Measurements from ENCODE around the gene DGCR2.
A peak's percentile ranks its signal among the peaks of the same experiment; 100 is the strongest.
"Not testable (repeated sequence)": the region's sequence is repeated elsewhere in the genome, so short reads cannot be mapped to it uniquely, and the experiment has no call there.

The DGCR2 gene, protein sequence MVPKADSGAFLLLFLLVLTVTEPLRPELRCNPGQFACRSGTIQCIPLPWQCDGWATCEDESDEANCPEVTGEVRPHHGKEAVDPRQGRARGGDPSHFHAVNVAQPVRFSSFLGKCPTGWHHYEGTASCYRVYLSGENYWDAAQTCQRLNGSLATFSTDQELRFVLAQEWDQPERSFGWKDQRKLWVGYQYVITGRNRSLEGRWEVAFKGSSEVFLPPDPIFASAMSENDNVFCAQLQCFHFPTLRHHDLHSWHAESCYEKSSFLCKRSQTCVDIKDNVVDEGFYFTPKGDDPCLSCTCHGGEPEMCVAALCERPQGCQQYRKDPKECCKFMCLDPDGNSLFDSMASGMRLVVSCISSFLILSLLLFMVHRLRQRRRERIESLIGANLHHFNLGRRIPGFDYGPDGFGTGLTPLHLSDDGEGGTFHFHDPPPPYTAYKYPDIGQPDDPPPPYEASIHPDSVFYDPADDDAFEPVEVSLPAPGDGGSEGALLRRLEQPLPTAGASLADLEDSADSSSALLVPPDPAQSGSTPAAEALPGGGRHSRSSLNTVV

DNA sequence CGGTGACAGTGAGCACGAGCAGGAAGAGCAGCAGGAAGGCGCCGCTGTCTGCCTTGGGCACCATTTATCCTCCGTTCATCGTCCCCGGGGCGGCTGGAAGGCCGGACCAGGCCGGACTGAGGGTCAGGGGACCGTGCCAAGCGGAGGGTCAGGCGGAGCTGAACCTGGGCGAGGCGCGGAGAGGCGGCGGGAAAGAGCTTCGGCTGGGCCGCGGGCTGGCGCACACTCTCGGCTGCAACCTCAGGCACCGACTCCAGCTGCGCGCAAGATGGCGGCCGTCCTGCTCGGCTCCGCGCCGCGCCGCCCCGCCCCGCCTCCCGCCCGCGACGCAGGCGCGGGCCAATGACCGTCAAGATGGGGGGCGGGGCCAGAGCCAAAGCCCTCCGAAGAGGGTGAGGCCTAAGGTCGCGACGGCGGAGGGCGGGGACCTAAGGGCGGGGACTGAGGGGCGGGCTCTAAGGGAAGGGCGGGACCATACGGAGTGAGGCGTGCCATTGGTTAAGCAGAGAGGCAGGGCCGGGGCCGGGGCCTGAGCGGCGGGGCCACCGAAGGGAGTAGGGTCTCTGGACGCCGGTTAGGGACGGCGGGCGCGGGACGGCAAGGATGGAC, at the start of gene DGCR2:
TSS of gene DGCR2 (minus strand) at position 270 of the 609 bp plus-strand sequence. CDS start at position 64, 206 bp downstream.
- no peaks in the 10 kb centered on the region for H3K9me3 Mint-ChIP-seq
- peaks cover 36 to 54% of the 10 kb centered on the region in 2 donors for H3K4me1 Mint-ChIP-seq
- no peaks in the 10 kb centered on the region for H3K36me3 Mint-ChIP-seq

DNA sequence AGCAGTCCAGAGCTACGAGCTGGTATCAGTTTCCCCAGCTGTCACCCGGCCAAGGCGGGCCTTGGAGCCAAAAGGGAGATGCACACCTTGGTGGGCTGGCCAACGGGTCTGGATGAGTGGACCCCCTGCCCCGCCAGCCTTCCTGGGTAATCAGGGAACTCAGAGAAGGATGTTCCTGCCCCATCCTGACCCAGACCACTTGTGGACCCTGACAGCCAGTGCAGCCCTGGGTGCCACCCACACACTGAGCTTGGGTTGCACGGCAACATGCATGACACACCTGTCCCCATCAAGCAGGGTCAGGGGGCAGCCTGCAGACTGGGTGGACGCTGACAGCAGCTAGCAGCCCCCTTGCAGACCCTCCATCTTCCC, 47.7 kb upstream of the DGCR2 start:
- ATAC-seq (replicated peaks) (no peak), DNase-seq (no peak)
- H3K4me3 Mint-ChIP-seq, result peak overlapping the region; percentile 93 to 97
- peaks cover 5 to 8% of the 10 kb centered on the region in 2 donors for H3K36me3 Mint-ChIP-seq
- no peaks in the 10 kb centered on the region for H3K9me3 Mint-ChIP-seq
- no peak overlapping the region for H3K27ac Mint-ChIP-seq
- H3K4me1 Mint-ChIP-seq, result peaks cover 38 to 62% of the 10 kb centered on the region in 2 donors
- peaks cover 38 to 50% of the 10 kb centered on the region in 2 donors for H3K27me3 Mint-ChIP-seq

More for the DNA sequence above, at the start of gene DGCR2:
- Mint-ChIP-seq H3K4me3 (peak within 1 kb of the TSS; percentile 90 to 93), H3K27me3 (no peaks in the 10 kb centered on the region), H3K27ac (peak within 1 kb of the TSS; percentile 86)
- peak; percentile 89 for DNase-seq
- peak; percentile 95 for ATAC-seq (replicated peaks)

DNA sequence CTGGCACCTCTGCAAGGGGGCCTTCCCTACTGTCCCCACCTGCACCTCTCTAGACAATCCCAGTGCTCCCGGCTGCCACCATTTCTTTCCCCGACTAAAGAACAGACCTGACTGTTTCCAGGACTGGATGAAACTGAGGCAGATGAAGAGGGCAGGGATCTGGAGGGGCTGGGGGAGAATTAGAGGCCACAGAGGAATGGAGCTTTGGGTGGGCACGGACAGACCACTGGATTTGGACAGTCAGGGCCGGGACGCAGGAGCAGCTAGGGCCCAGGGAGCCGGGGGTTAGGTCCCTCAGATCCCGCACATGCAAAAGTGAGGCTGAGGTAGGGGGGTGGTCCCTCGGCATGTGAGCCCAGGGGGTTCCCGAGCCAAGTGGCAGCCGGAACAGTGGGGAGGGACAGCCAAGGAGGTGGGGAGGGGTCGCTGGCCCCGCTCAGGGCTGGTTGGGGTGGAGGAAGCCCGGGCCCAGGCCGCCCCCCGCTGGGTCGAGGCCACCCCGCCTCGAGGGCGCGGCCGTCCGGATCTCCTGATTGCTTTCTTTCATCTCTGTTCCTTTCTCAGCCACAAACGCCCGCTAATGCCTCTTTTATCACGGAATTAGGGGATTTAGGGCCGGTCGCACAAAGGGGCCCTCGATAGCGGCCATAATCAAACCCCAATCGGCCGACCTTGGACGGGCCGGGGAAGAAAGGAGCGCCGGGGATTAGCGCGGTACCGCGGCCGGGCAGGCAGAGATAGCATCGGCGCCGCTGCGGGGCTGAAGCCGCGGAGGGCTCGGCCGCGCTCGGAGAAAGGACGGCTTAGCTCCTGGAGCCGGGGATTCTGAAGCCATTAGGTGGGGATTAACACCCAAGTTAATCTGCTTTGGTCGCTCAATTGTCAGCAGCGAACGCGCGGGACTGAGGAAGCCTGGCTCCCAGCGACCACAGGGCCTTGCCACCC, 47.1 kb upstream of the DGCR2 start:
- Mint-ChIP-seq H3K4me3 (peak overlapping the region; percentile 93 to 97), H3K9me3 (no peaks in the 10 kb centered on the region), H3K27me3 (peaks cover 44 to 56% of the 10 kb centered on the region in 2 donors), H3K4me1 (peaks cover 34 to 56% of the 10 kb centered on the region in 2 donors), H3K27ac (peak overlapping the region; percentile 51), H3K36me3 (peaks cover 5 to 8% of the 10 kb centered on the region in 2 donors)
- DNase-seq, result no peak
- no peak for ATAC-seq (replicated peaks)

DNA sequence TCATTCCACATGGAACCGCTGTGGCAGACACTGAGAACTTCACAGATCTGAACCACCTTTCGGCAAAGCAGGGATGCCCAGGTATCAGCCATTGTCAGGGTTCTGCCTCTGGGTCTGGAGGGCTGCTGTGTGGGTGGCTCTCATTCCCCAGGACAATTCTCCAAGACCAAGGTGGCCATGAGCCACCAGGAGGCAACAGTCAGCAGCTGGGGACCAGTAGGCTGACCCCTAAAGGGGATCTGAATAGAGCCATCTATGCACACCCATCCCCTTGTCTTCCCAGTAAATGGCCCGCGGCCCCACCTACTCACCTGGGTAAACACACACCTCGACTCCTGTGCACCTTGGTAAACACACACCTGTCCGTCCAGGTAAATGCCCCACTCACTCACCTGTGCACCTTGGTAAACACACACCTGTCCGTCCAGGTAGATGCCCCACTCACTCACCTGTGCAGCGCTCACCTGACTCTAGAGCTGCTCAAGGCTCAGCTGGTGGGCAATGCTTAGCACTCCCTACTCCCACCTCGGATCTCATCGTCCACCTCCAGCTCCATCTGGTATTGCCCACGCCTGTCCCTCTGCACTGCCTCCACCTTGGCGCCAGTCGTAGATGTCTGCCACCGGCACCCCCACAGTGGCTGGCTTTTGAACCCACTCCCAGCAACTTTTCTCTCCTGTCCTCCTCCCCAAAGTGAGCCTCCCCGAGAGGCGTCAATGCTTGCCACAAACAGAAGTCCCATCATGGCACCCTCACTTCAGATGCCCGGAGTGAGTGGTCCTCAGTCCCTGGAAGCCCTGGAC, 46.1 kb upstream of the DGCR2 start:
- Mint-ChIP-seq H3K4me3 (no peak overlapping the region), H3K27ac (no peak overlapping the region)
- ATAC-seq (replicated peaks), result no peak

DNA sequence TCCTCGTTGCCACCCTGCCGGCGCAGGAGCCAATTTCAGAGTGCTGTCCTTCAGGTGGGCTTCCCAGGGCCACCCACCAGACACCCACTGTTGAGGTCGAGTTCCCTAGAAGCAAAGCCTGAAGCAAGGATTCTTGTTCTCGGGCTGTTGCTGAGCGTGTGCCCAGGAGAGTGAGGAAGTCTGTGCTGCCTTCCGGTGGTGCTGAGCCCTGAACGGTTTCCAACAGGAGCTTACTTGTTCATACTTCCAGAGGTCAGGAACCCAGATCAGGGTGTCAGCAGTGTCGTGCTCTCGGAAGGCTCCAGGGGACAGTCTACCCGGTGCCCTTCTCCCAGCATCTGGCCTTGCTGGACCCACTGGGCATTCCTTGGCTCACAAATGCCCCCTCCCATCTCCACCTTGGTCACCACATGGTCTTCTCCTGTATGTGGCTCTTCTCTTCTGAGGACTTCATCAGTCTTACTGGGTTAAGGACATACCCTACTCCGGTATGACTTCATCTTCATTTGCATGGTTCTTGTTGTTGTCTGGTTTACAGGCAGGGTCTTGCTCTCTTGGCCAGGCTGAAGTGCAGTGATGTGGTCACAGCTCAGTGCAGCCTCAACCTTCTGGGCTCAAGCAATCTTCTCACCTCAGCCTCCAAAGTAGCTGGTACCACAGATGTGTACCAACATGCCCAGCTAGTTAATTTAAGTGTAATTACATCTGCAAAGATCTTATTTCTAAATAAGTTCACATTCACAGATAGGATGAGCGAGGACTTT, 45.1 kb upstream of the DGCR2 start:
- ATAC-seq (replicated peaks) (no peak), DNase-seq (no peak)
- peaks cover 3 to 5% of the 10 kb centered on the region in 2 donors for H3K36me3 Mint-ChIP-seq
- H3K4me3 Mint-ChIP-seq, result no peak overlapping the region
- H3K4me1 Mint-ChIP-seq, result peaks cover 20 to 36% of the 10 kb centered on the region in 2 donors
- no peak overlapping the region for H3K27ac Mint-ChIP-seq
- H3K27me3 Mint-ChIP-seq, result peaks cover 48 to 62% of the 10 kb centered on the region in 2 donors
- no peaks in the 10 kb centered on the region for H3K9me3 Mint-ChIP-seq

More for the DNA sequence above, 46.1 kb upstream of the DGCR2 start:
- peaks cover 4 to 5% of the 10 kb centered on the region in 2 donors for H3K36me3 Mint-ChIP-seq
- peaks cover 48 to 62% of the 10 kb centered on the region in 2 donors for H3K27me3 Mint-ChIP-seq
- DNase-seq, result no peak
- H3K4me1 Mint-ChIP-seq, result peaks cover 27 to 46% of the 10 kb centered on the region in 2 donors
- no peaks in the 10 kb centered on the region for H3K9me3 Mint-ChIP-seq

DNA sequence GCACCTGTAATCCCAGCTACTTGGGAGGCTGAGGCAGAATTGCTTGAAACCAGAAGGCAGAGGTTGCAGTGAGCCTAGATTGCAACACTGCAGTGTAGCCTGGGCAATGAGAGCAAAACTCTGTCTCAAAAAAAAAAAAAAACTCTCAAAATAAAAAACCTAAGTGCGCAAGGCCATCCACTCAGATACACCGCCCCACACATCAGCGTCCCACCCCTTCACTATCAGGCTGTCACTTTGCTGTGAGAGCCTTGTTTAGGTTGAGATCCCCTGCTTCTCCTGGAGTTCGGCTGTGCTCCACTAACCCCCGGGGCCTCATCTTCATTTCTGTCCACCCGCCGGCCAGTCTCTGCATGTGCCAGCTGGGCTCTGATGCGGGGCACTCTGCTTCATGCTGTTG, 44.2 kb upstream of the DGCR2 start:
- peaks cover 48 to 62% of the 10 kb centered on the region in 2 donors for H3K27me3 Mint-ChIP-seq
- H3K36me3 Mint-ChIP-seq, result peaks cover 0 to 2% of the 10 kb centered on the region in 2 donors
- H3K4me1 Mint-ChIP-seq, result peaks cover 17 to 32% of the 10 kb centered on the region in 2 donors

DNA sequence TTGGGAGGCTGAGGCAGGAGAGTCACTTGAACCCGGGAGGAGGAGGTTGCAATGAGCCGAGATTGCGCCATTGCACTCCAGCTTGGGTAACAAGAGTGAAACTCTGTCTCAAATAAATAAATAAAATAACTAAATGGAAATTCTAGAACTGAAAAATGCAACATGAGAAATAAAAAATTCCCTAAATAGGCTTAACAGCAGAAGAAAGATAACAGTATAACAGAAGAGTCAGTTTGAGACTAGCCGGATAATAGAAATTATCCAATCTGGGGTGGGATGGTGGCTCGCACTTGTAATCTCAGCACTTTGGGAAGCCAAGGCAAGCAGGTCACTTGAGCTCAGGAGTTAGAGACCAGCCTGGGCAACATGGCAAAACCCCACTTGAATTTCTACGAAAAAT, 42.2 kb upstream of the DGCR2 start:
- Mint-ChIP-seq H3K4me3 (no peak overlapping the region), H3K27ac (no peak overlapping the region), H3K27me3 (peaks cover 43 to 65% of the 10 kb centered on the region in 2 donors), H3K36me3 (no peaks in the 10 kb centered on the region), H3K4me1 (peaks cover 7 to 12% of the 10 kb centered on the region in 2 donors), H3K9me3 (no peaks in the 10 kb centered on the region)
- DNase-seq (no peak), ATAC-seq (replicated peaks) (no peak)

More for the DNA sequence above, 44.2 kb upstream of the DGCR2 start:
- no peaks in the 10 kb centered on the region for H3K9me3 Mint-ChIP-seq
- DNase-seq (no peak), ATAC-seq (replicated peaks) (no peak)
- H3K4me3 Mint-ChIP-seq, result no peak overlapping the region
- H3K27ac Mint-ChIP-seq, result no peak overlapping the region

DNA sequence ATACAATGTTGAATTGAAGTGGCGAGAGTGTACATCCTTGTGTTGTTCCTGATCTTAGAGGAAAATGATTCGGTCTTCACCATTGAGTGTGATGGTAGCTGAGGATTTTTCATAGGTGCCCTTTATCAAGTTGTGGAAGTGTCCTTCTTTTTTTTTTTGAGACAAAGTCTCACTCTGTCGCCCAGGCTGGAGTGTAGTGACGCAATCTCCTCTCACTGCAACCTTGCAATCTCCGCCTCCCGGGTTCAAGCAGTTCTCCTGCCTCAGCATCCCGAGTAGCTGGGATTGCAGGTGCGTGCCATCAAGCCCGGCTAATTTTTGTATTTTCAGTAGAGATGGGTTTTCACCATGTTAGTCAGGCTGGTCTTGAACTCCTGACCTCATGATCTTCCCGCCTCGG, 36.4 kb upstream of the DGCR2 start:
- peaks cover 16 to 37% of the 10 kb centered on the region in 2 donors for H3K27me3 Mint-ChIP-seq
- H3K4me1 Mint-ChIP-seq; H3K9me3 Mint-ChIP-seq; H3K27ac Mint-ChIP-seq; ATAC-seq (replicated peaks); DNase-seq; H3K36me3 Mint-ChIP-seq; H3K4me3 Mint-ChIP-seq: not testable (repeated sequence)

DNA sequence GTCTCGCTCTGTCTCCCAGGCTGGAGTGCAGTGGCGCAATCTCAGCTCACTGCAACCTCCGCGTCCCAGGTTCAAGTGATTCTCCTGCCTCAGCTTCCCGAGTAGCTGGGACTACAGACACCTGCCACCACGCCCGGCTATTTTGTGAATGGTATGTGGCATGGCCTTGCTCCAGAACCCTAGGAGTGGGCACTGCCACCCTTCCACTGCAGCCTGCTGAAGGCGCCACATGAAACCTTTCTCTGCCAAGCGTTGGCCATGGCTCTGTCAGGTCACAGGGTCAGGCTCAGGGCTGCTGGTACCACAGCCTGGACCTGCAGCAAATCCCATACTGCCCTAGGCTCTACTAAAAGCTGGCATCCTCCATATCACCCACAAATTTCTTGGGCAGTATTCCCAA, 33.9 kb upstream of the DGCR2 start:
- not testable (repeated sequence) for H3K36me3 Mint-ChIP-seq; DNase-seq; H3K9me3 Mint-ChIP-seq; ATAC-seq (replicated peaks); H3K27ac Mint-ChIP-seq; H3K4me1 Mint-ChIP-seq; H3K4me3 Mint-ChIP-seq
- peaks cover 31 to 50% of the 10 kb centered on the region in 2 donors for H3K27me3 Mint-ChIP-seq

DNA sequence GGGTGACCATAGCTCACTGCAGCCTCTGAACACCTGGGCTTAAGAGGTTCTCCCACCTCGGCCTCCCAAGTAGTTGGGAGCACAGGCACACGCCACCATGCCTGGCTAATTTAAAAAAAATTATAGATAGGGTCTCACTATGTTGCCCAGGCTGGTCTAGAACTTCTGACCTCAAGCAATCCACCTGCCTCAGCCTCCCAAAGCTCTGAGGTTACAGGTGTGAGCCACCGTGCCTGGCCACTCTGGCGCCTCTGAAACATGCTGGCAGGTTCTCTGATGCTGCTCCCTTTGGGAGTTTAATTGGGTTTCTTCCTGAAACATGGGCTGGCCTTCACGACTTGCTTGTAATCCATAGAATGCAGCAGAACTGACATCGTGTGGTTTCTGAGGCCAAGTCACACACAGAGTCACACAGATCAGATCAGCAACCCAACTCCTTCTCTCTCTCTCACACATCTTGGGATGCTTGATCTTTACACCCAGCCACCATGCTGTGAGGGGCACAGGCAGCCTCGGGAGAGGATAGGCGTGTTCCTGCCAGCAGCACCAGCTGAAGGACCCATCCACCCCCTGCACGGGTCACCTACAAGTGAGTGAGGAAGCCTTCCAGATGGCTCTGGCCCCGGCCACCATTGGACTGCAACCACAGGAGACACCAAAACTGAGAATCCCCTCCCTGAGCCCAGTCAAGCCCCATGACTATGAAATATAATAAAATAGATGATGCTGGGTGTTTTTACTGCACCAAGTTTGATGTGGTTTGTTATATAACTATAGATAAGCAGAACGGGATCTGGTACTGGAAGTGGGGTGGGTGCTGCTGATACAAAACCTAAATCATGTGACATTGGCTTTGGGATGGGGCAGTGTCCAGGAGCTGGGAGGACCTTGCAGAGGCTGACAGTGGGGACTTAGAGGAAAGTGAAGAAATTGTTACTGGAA, 31.0 kb upstream of the DGCR2 start:
- Mint-ChIP-seq H3K27me3 (peaks cover 36 to 56% of the 10 kb centered on the region in 2 donors), H3K4me3 (no peak overlapping the region), H3K36me3 (peaks cover 3 to 11% of the 10 kb centered on the region in 2 donors), H3K4me1 (peaks cover 7 to 9% of the 10 kb centered on the region in 2 donors), H3K27ac (no peak overlapping the region), H3K9me3 (peaks cover 3 to 5% of the 10 kb centered on the region in 2 donors)
- no peak for ATAC-seq (replicated peaks)
- no peak for DNase-seq

DNA sequence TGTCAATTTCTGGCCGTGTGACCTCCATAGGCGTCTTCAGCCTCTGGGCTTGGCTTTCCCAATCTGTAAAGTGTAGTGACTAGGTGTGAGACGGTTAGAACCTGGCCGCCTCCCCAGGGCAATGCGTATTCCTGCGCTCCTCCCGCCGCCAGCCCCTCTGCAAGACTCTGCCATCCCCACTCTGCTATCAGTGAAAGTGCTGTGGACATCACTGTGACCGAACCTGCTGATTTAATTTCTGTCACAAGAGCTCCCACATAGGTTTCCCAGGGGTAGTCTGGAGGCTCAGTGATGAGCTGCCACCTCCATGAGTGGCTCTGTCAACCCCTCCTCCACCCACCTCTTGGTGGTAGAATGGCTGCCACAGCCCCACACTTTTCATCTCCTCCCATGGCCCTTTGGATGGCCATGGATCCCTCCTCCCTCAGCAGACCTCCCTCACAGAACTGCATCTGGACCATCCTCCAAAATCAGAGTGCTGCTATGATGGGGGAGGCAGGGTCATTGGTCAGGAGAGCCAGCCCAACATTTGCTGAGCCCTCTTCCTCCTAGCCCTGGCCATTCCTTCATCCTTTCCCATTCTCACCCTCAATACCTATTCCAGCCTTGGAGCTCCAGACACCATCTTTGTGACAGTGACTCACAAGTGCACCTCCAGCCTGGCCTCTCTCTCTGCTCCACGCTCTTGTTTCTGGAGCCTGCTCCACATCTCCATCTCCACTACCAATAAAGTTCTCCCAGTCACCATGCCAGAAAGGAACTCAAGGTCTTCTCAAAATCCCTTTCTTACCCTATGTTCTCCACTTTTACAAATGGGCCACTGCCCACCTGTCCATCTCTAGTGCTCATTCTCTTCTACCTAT, 29.3 kb upstream of the DGCR2 start:
- DNase-seq (no peak), ATAC-seq (replicated peaks) (no peak)
- Mint-ChIP-seq H3K27ac (no peak overlapping the region), H3K4me3 (peak overlapping the region; percentile 73 to 74), H3K4me1 (peaks cover 9 to 13% of the 10 kb centered on the region in 2 donors), H3K9me3 (peaks cover 3 to 5% of the 10 kb centered on the region in 2 donors), H3K36me3 (peaks cover 3 to 11% of the 10 kb centered on the region in 2 donors), H3K27me3 (peaks cover 51 to 69% of the 10 kb centered on the region in 2 donors)

Data from stimulated activated naive B cell treated with anti-CD40 and anti-IgM and Interleukin-4, amounts not matched to agents 10 μg/mL and 1 μg/mL and 100 μg/mL, for 72 hours (primary cell).